ENCODE measurements around the gene WWC1. TPM values are rescaled to one million over a fixed set of nuclear protein-coding genes. Genes with fewer than 3 reads are reported as not detected.

The WWC1 gene
- total and polyA plus RNA-seq, 2 experiments from 2014 or later: 6.0 to 9.7 TPM

- Histone ChIP-seq H3K9me3 (ENCODE audit: low read depth) (no peaks in the 10 kb centered on the region), H3K4me3 (no peak overlapping the region), H3K4me1 (ENCODE audit: low read depth) (no peaks in the 10 kb centered on the region), H3K36me3 (no peaks in the 10 kb centered on the region), H3K27ac (no peak overlapping the region), H3K27me3 (no peaks in the 10 kb centered on the region)
- TF ChIP-seq CTCF (IDR thresholded peaks at IDR 0.05; ENCODE audit: low read depth, low read length): no peak
- DNase-seq (ENCODE audit: low read depth in 1 of 2, low spot score in 1 of 2): no peak
Measured at GRCh38 chr5:168469816-168470215, 178.4 kb downstream of the WWC1 start.

GRCh38 chr5:168471785-168472184 lies 180.3 kb downstream of the WWC1 start:
- no peak overlapping the region for H3K4me3 ChIP-seq
- no peaks in the 10 kb centered on the region for H3K9me3 ChIP-seq (ENCODE audit: low read depth)
- no peaks in the 10 kb centered on the region for H3K36me3 ChIP-seq
- no peak for DNase-seq (ENCODE audit: low read depth in 1 of 2, low spot score in 1 of 2)
- no peaks in the 10 kb centered on the region for H3K4me1 ChIP-seq (ENCODE audit: low read depth)
- H3K27me3 ChIP-seq: no peaks in the 10 kb centered on the region
- no peak for TF ChIP-seq CTCF (IDR thresholded peaks at IDR 0.05; ENCODE audit: low read depth, low read length)
- H3K27ac ChIP-seq: no peak overlapping the region

GRCh38 chr5:168472329-168472728 lies 180.9 kb downstream of the WWC1 start:
- H3K4me3 ChIP-seq: no peak overlapping the region
- DNase-seq (ENCODE audit: low read depth in 1 of 2, low spot score in 1 of 2): peak in 1 of 2 donors; percentile 96
- peak; percentile 60 for TF ChIP-seq CTCF (IDR thresholded peaks at IDR 0.05; ENCODE audit: low read depth, low read length)
- H3K9me3 ChIP-seq (ENCODE audit: low read depth): no peaks in the 10 kb centered on the region
- H3K27ac ChIP-seq: no peak overlapping the region
- H3K27me3 ChIP-seq: no peaks in the 10 kb centered on the region
- no peaks in the 10 kb centered on the region for H3K4me1 ChIP-seq (ENCODE audit: low read depth)
- H3K36me3 ChIP-seq: no peaks in the 10 kb centered on the region

GRCh38 chr5:168474319-168474718 lies 182.9 kb downstream of the WWC1 start:
- TF ChIP-seq CTCF (IDR thresholded peaks at IDR 0.05; ENCODE audit: low read depth, low read length): no peak
- Histone ChIP-seq H3K9me3 (ENCODE audit: low read depth) (no peaks in the 10 kb centered on the region), H3K27ac (no peak overlapping the region), H3K27me3 (no peaks in the 10 kb centered on the region), H3K4me3 (no peak overlapping the region), H3K4me1 (ENCODE audit: low read depth) (no peaks in the 10 kb centered on the region), H3K36me3 (no peaks in the 10 kb centered on the region)
- DNase-seq (ENCODE audit: low read depth in 1 of 2, low spot score in 1 of 2): no peak

- Histone ChIP-seq H3K4me1 (ENCODE audit: low read depth) (peaks cover 10% of the 10 kb centered on the region), H3K36me3 (no peaks in the 10 kb centered on the region), H3K9me3 (ENCODE audit: low read depth) (no peaks in the 10 kb centered on the region), H3K4me3 (no peak overlapping the region), H3K27ac (no peak overlapping the region), H3K27me3 (no peaks in the 10 kb centered on the region)
- peak in 1 of 2 donors; percentile 93 for DNase-seq (ENCODE audit: low read depth in 1 of 2, low spot score in 1 of 2)
- TF ChIP-seq CTCF (IDR thresholded peaks at IDR 0.05; ENCODE audit: low read depth, low read length): no peak
Measured at GRCh38 chr5:168477060-168477459, 185.6 kb downstream of the WWC1 start.

GRCh38 chr5:168479166-168479565 lies 187.7 kb downstream of the WWC1 start:
- no peak for TF ChIP-seq CTCF (IDR thresholded peaks at IDR 0.05; ENCODE audit: low read depth, low read length)
- DNase-seq (ENCODE audit: low read depth in 1 of 2, low spot score in 1 of 2): no peak
- Histone ChIP-seq H3K4me1 (ENCODE audit: low read depth) (peaks cover 12% of the 10 kb centered on the region), H3K4me3 (no peak overlapping the region), H3K27me3 (no peaks in the 10 kb centered on the region), H3K27ac (no peak overlapping the region), H3K9me3 (ENCODE audit: low read depth) (no peaks in the 10 kb centered on the region), H3K36me3 (no peaks in the 10 kb centered on the region)
